ENCODE data around the gene ZNF502.
A peak's percentile ranks its signal among the peaks of the same experiment; 100 is the strongest.

ZNF502 gene

GRCh38 chr3:44734646-44735168 is 22.2 kb downstream of the ZNF502 start:
- H3K9me3 Mint-ChIP-seq: peaks cover 34% of the 10 kb centered on the region
- H3K4me3 Mint-ChIP-seq: no peak overlapping the region
- H3K36me3 Mint-ChIP-seq: peaks cover 48% of the 10 kb centered on the region
- no peaks in the 10 kb centered on the region for H3K27me3 Mint-ChIP-seq
- H3K4me1 Mint-ChIP-seq: peaks cover 5% of the 10 kb centered on the region
- H3K27ac Mint-ChIP-seq: no peak overlapping the region

GRCh38 chr3:44761101-44761423 is 48.6 kb downstream of the ZNF502 start:
- Mint-ChIP-seq H3K4me1 (peaks cover 30% of the 10 kb centered on the region), H3K27me3 (no peaks in the 10 kb centered on the region), H3K9me3 (peaks cover 9% of the 10 kb centered on the region), H3K36me3 (peaks cover 25% of the 10 kb centered on the region), H3K27ac (peak overlapping the region; percentile 95), H3K4me3 (peak overlapping the region; percentile 91)

GRCh38 chr3:44761424-44762169 is 49.1 kb downstream of the ZNF502 start, which contains the start of the genes KIAA1143 and KIF15:
TSS of gene KIAA1143 (minus strand) at chr3:44761619. CDS start at chr3:44761602, 17 bp downstream.
TSS of gene KIF15 (plus strand) at chr3:44761794. CDS start at chr3:44761866, 72 bp downstream.
- peaks cover 22% of the 10 kb centered on the region for H3K36me3 Mint-ChIP-seq
- H3K9me3 Mint-ChIP-seq: peaks cover 9% of the 10 kb centered on the region
- no peaks in the 10 kb centered on the region for H3K27me3 Mint-ChIP-seq
- H3K27ac Mint-ChIP-seq: peak within 1 kb of the TSS; percentile 95
- peak within 1 kb of the TSS; percentile 91 for H3K4me3 Mint-ChIP-seq
- peaks cover 30% of the 10 kb centered on the region for H3K4me1 Mint-ChIP-seq

- Mint-ChIP-seq H3K27ac (peak overlapping the region; percentile 71), H3K36me3 (peaks cover 22% of the 10 kb centered on the region), H3K4me1 (peaks cover 27% of the 10 kb centered on the region), H3K27me3 (no peaks in the 10 kb centered on the region), H3K4me3 (peak overlapping the region; percentile 91), H3K9me3 (peaks cover 7% of the 10 kb centered on the region)
Measured at GRCh38 chr3:44762170-44762677, 49.8 kb downstream of the ZNF502 start.

- Mint-ChIP-seq H3K9me3 (peaks cover 2% of the 10 kb centered on the region), H3K36me3 (peaks cover 18% of the 10 kb centered on the region), H3K27ac (peak overlapping the region; percentile 71), H3K4me3 (peak overlapping the region; percentile 91), H3K27me3 (no peaks in the 10 kb centered on the region), H3K4me1 (peaks cover 23% of the 10 kb centered on the region)
Measured at GRCh38 chr3:44762690-44763089, 50.2 kb downstream of the ZNF502 start.

GRCh38 chr3:44764248-44764647 is 51.8 kb downstream of the ZNF502 start:
- H3K27ac Mint-ChIP-seq: no peak overlapping the region
- H3K27me3 Mint-ChIP-seq: no peaks in the 10 kb centered on the region
- H3K9me3 Mint-ChIP-seq: no peaks in the 10 kb centered on the region
- no peak overlapping the region for H3K4me3 Mint-ChIP-seq
- H3K4me1 Mint-ChIP-seq: peaks cover 12% of the 10 kb centered on the region
- peaks cover 9% of the 10 kb centered on the region for H3K36me3 Mint-ChIP-seq

GRCh38 chr3:44771424-44772098 is 59.1 kb downstream of the ZNF502 start:
- Mint-ChIP-seq H3K9me3 (no peaks in the 10 kb centered on the region), H3K4me1 (no peaks in the 10 kb centered on the region), H3K27ac (no peak overlapping the region), H3K27me3 (no peaks in the 10 kb centered on the region), H3K4me3 (no peak overlapping the region), H3K36me3 (peaks cover 7% of the 10 kb centered on the region)

GRCh38 chr3:44772099-44772442 is 59.6 kb downstream of the ZNF502 start:
- Mint-ChIP-seq H3K4me1 (no peaks in the 10 kb centered on the region), H3K36me3 (peaks cover 6% of the 10 kb centered on the region), H3K4me3 (no peak overlapping the region), H3K27ac (no peak overlapping the region), H3K9me3 (no peaks in the 10 kb centered on the region), H3K27me3 (no peaks in the 10 kb centered on the region)

All from activated naive CD4-positive, alpha-beta T cell treated with anti-CD3 and anti-CD28 coated beads, Interleukin-2, amount 50 U/mL, for 24 hours (primary cell).